IMR-90 (cell line): ENCODE data around the gene GPR39.

Experiments
- CTCF ChIP-seq: conservative IDR thresholded peaks from 2 replicates; pipeline ENCODE4 v1.5.1; 2012; ENCODE audit warnings: mild to moderate bottlenecking, low read depth, low read length, improper control_type of control experiment
- FOS ChIP-seq: fragments of 150-350 bp; IDR thresholded peaks from 2 replicates; pipeline ENCODE4 v1.6.1; 2016; ENCODE audit warnings: low read depth, low read length
- MAFK ChIP-seq: IDR thresholded peaks from 2 replicates; pipeline ENCODE4 v1.6.1; 2012; ENCODE audit warnings: low read depth, low read length, improper control_type of control experiment
- MAZ ChIP-seq: IDR thresholded peaks from 2 replicates; pipeline ENCODE4 v1.6.1; 2012; ENCODE audit warnings: low read depth, mild to moderate bottlenecking, low read length, improper control_type of control experiment, moderate library complexity, borderline replicate concordance
- MXI1 ChIP-seq: IDR thresholded peaks from 2 replicates; pipeline ENCODE4 v1.6.1; 2012; ENCODE audit warnings: low read depth, mild to moderate bottlenecking, low read length, moderate library complexity, borderline replicate concordance
- POLR2A ChIP-seq: IDR thresholded peaks from 2 replicates; pipeline ENCODE4 v1.6.1; 2012; ENCODE audit warnings: mild to moderate bottlenecking, low read depth, low read length
- RAD21 ChIP-seq: IDR thresholded peaks from 2 replicates; pipeline ENCODE4 v1.6.1; 2012; ENCODE audit warnings: low read length, improper control_type of control experiment
- RFX5 ChIP-seq: IDR thresholded peaks from 2 replicates; pipeline ENCODE4 v1.8.0; 2012; ENCODE audit warnings: low read depth, mild to moderate bottlenecking, low read length, moderate library complexity
- SMC3 ChIP-seq: fragments of 150-350 bp; IDR thresholded peaks from 2 replicates; pipeline ENCODE4 v1.6.1; 2016; ENCODE audit warnings: low read depth, mild to moderate bottlenecking, antibody characterized with exemption, low read length, moderate library complexity

GRCh38 chr2:132540166-132540565 lies 123.6 kb downstream of the GPR39 start:
- TF ChIP-seq CTCF, result no peak
- TF ChIP-seq MAFK, result no peak
- TF ChIP-seq POLR2A, result no peak
- TF ChIP-seq SMC3, result no peak
- TF ChIP-seq RAD21, result no peak
- no peak for TF ChIP-seq MAZ
- no peak for TF ChIP-seq MXI1
- no peak for TF ChIP-seq FOS
- TF ChIP-seq RFX5, result no peak
